ENCODE data around the gene BCAR1.

Gene BCAR1

DNA sequence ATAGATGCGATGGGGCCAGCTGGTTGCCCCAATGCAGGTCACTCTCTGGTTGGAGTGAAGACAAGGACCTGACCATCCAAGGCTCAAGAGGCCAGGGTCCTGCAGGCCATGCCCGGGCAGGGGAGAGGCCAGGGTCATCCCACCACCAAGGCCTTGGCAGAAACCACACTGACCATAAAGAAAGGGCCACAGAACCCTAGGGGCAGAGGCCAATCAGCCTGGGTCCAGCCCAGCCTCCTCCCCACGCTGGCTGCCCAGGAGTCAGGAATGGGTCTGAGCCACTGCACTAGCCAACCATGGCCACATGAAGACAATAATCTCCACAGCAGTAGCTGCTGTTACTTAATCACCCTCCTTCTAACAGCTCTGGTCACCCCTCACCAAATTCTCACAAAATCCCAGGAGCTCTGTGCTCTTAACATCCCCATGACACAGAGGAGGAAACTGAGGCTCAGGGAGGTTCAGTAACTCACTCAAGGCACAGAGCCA is 10.2 kb upstream of the BCAR1 start:
- in situ Hi-C loops (cut with MboI; ENCODE audit: low sequenced_read_pairs, unreplicated experiment) = no loop called here
- TF ChIP-seq, protein P1, sequence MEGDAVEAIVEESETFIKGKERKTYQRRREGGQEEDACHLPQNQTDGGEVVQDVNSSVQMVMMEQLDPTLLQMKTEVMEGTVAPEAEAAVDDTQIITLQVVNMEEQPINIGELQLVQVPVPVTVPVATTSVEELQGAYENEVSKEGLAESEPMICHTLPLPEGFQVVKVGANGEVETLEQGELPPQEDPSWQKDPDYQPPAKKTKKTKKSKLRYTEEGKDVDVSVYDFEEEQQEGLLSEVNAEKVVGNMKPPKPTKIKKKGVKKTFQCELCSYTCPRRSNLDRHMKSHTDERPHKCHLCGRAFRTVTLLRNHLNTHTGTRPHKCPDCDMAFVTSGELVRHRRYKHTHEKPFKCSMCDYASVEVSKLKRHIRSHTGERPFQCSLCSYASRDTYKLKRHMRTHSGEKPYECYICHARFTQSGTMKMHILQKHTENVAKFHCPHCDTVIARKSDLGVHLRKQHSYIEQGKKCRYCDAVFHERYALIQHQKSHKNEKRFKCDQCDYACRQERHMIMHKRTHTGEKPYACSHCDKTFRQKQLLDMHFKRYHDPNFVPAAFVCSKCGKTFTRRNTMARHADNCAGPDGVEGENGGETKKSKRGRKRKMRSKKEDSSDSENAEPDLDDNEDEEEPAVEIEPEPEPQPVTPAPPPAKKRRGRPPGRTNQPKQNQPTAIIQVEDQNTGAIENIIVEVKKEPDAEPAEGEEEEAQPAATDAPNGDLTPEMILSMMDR (IDR thresholded peaks at IDR 0.05; ENCODE audit: borderline replicate concordance, control extremely low read depth, extremely low read depth, insufficient read depth, missing control alignments) = no peak
- no peak for DNase-seq (ENCODE audit: low spot score)

DNA sequence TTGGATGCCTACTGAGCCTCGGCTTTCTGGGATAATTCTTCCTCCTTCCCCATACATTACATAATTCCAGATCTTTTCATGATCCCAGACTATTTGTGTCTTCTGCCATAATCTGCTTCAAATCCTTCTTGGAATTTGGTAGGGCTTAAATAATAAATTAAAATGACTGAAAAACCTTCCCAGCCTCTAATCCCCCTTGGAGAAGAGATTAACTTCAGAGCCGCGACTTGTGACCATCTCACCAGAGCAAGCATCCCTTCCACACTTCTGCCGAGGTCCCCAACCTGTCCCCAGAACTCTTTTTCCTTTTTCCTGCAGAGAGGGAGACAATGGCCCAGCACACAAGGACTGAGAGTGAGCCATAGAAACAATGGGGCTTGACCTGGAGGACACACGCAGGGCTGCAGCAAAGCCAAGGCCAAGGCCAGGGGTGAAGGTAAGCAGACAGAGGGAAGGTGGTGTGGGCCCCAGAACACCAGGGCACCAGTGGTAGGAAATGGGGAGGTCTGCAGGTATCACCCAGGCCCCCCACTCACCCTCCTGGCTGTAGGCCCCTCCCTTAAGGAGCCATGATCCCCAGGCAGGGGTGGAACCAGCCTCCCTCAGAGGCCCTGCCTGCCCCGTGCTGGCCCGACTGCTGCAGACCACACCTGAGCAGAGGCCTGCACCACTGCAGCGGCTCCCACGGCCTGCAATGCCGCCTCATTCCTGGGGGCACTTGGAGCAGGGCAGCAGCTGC is 9.6 kb upstream of the BCAR1 start:
- in situ Hi-C loops (cut with MboI; ENCODE audit: low sequenced_read_pairs, unreplicated experiment) = no loop called here
- DNase-seq (ENCODE audit: low spot score) = no peak
- TF ChIP-seq, protein P1 (IDR thresholded peaks at IDR 0.05; ENCODE audit: borderline replicate concordance, control extremely low read depth, extremely low read depth, insufficient read depth, missing control alignments) = no peak

DNA sequence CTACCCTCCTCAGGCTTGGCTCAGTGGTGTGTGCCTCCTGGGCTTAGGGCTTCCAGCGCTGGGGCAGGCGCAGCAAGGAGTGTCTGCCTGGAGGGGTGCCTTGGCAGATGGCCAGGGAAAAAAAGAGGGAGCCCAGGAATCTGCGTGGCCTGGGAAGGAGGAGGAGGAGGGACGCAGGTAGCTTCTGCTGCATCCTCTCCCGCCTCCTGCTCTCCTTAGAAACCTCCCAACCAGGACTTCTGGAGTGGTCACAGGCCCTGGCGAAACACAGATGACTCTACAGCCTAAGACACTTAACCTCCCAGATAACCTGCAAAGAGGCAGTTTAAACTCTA is 7.3 kb upstream of the BCAR1 start:
- DNase-seq (ENCODE audit: low spot score) = no peak
- in situ Hi-C loops (cut with MboI; ENCODE audit: low sequenced_read_pairs, unreplicated experiment) = no loop called here
- TF ChIP-seq, protein P1 (IDR thresholded peaks at IDR 0.05; ENCODE audit: borderline replicate concordance, control extremely low read depth, extremely low read depth, insufficient read depth, missing control alignments) = no peak

GRCh38 chr16:75257886-75258806 is 6.7 kb upstream of the BCAR1 start:
- DNase-seq (ENCODE audit: low spot score) = no peak
- in situ Hi-C loops (cut with MboI; ENCODE audit: low sequenced_read_pairs, unreplicated experiment) = no loop called here
- TF ChIP-seq, protein P1 (IDR thresholded peaks at IDR 0.05; ENCODE audit: borderline replicate concordance, control extremely low read depth, extremely low read depth, insufficient read depth, missing control alignments) = no peak

DNA sequence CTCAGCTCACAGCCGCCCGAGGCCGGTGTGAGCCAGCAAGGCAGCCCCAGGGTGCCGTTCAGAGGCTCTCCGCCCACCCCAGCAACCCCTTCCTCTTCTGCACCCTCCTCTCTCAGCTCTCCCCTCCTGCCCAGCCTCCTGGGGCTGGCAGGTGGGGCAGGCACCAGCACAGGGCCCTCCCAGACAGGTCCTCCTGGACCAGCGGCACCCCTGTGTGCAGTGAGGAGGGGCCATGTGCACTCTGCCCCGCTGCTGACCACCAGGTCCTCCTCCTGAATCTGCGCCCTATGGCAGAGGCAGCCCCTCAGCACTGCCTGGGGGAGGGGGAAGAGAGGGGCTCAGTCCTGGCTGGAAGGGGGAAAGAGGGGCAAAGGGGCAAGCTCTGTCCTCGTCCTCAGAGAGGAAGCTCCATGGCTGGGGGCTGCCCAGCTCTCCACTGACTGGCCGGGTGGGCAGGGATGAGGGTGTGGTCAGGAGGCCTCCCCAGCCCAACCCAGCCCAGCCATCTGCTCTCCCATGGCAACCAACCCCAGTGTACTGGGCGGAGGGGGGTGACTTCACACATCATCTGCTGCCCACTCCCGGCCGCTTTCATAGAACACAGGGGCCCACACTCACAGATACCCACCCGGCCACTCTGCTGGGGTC is 5.4 kb upstream of the BCAR1 start:
- in situ Hi-C loops (cut with MboI; ENCODE audit: low sequenced_read_pairs, unreplicated experiment) = no loop called here
- TF ChIP-seq, protein P1 (IDR thresholded peaks at IDR 0.05; ENCODE audit: borderline replicate concordance, control extremely low read depth, extremely low read depth, insufficient read depth, missing control alignments) = no peak
- DNase-seq (ENCODE audit: low spot score) = no peak

GRCh38 chr16:75256059-75256571 is 4.7 kb upstream of the BCAR1 start:
- no peak for DNase-seq (ENCODE audit: low spot score)
- TF ChIP-seq, protein P1 (IDR thresholded peaks at IDR 0.05; ENCODE audit: borderline replicate concordance, control extremely low read depth, extremely low read depth, insufficient read depth, missing control alignments) = no peak
- in situ Hi-C loops (cut with MboI; ENCODE audit: low sequenced_read_pairs, unreplicated experiment) = no loop called here
